Breast epithelium (tissue), 4 donors: ENCODE data around the gene MGAT4C. TPM values are rescaled to one million over a fixed set of nuclear protein-coding genes. Genes with fewer than 3 reads are reported as not detected.
"Not testable (repeated sequence)": the region's sequence is repeated elsewhere in the genome, so short reads cannot be mapped to it uniquely, and the experiment has no call there.

Experiments used
- DNase-seq, 2 donors: peaks; one replicate each; pipeline ENCODE4 v3.0.0-alpha.2; 2019; ENCODE audit warnings: low spot score in 2 of 2
- H3K27ac ChIP-seq, 2 donors: fragments of 200-600 bp; sonication (generic) in 1 of 2; one replicate each; pipeline ENCODE4 v1.5.1; 2016 to 2019; ENCODE audit warnings: mild to moderate bottlenecking in 1 of 2
- H3K27me3 ChIP-seq, 2 donors: fragments of 200-600 bp; sonication (generic) in 1 of 2; one replicate each; pipeline versions ENCODE4 v1.5.1 to v1.6.0; 2017 to 2019; ENCODE audit warnings: control low read depth in 1 of 2, mild to moderate bottlenecking in 1 of 2
- H3K36me3 ChIP-seq: fragments of 200-600 bp; one replicate; pipeline ENCODE4 v1.5.1; 2019
- H3K4me1 ChIP-seq, 2 donors: fragments of 200-600 bp; sonication (generic); one replicate each; pipeline ENCODE4 v1.5.1; 2016 to 2019; ENCODE audit warnings: control low read depth in 1 of 2
- H3K4me3 ChIP-seq, 3 donors: fragments of 200-600 bp; sonication (generic); 1 replicate in 2 of 3; 2 replicates in 1 of 3; pipeline ENCODE4 v1.5.1; 2016 to 2019; ENCODE audit warnings: mild to moderate bottlenecking in 3 of 3, moderate library complexity in 2 of 3
- H3K9me3 ChIP-seq, 2 donors: fragments of 200-600 bp; sonication (generic) in 1 of 2; one replicate each; pipeline ENCODE4 v1.5.1; 2016 to 2019; ENCODE audit warnings: control low read depth in 1 of 2
- CTCF ChIP-seq, 3 donors: fragments of 450-650 bp; IDR thresholded peaks; one replicate each; pipeline ENCODE4 v1.5.1; 2016 to 2017; ENCODE audit warnings: antibody characterized with exemption in 3 of 3, mild to moderate bottlenecking in 3 of 3, moderate library complexity in 3 of 3
- POLR2A ChIP-seq: fragments of 450-650 bp; IDR thresholded peaks from one replicate; pipeline ENCODE4 v1.6.1; 2016; ENCODE audit warnings: antibody characterized with exemption, mild to moderate bottlenecking, moderate library complexity
- POLR2AphosphoS5 ChIP-seq, 3 donors: sonication (generic); formaldehyde crosslinking; IDR thresholded peaks; one replicate each; pipeline ENCODE4 v1.6.1; 2017; ENCODE audit warnings: antibody characterized with exemption in 3 of 3
- intact Hi-C: fragments of 100-400 bp; cut with DNase I; formaldehyde crosslinking; loops from one replicate; pipeline ENCODE4 v1.15.1; 2023; ENCODE audit warnings: low total_unique reads
- total RNA-seq, 3 donors: library from RNA; depleted of rRNA; stranded (reverse); fragments of >200 nt; gene quantifications; one replicate each; pipeline ENCODE4 v1.1.0, GENCODE V29; 2016

MGAT4C gene
- total RNA-seq, 3 donors from 2014 or later: under 0.01 to 1.0 TPM; not detected in 1

GRCh38 chr12:86143162-86143561 lies 113.0 kb downstream of the MGAT4C start:
- no peaks in the 10 kb centered on the region for H3K36me3 ChIP-seq
- H3K27me3 ChIP-seq: no peaks in the 10 kb centered on the region
- no peak overlapping the region for H3K27ac ChIP-seq
- no peak for DNase-seq
- intact Hi-C loops: no loop called here
- no peaks in the 10 kb centered on the region for H3K9me3 ChIP-seq
- H3K4me3 ChIP-seq: no peak overlapping the region
- no peaks in the 10 kb centered on the region for H3K4me1 ChIP-seq
- no peak for TF ChIP-seq POLR2A
- no peak for TF ChIP-seq CTCF (IDR thresholded peaks at IDR 0.05)
- no peak for TF ChIP-seq POLR2AphosphoS5 (IDR thresholded peaks at IDR 0.05)

- intact Hi-C loops: no loop called here
- H3K9me3 ChIP-seq: no peaks in the 10 kb centered on the region
Measured at GRCh38 chr12:86139671-86140070, 116.5 kb downstream of the MGAT4C start.

GRCh38 chr12:86138770-86139169 lies 117.4 kb downstream of the MGAT4C start:
- TF ChIP-seq POLR2AphosphoS5 (IDR thresholded peaks at IDR 0.05) (no peak), CTCF (IDR thresholded peaks at IDR 0.05) (no peak), POLR2A (no peak)
- no peaks in the 10 kb centered on the region for H3K36me3 ChIP-seq
- H3K4me3 ChIP-seq: no peak overlapping the region
- H3K27ac ChIP-seq: no peak overlapping the region
- H3K4me1 ChIP-seq: no peaks in the 10 kb centered on the region
- no peak for DNase-seq
- H3K9me3 ChIP-seq: no peaks in the 10 kb centered on the region
- intact Hi-C loops: no loop called here
- no peaks in the 10 kb centered on the region for H3K27me3 ChIP-seq

More at GRCh38 chr12:86139671-86140070, 116.5 kb downstream of the MGAT4C start:
- no peak for TF ChIP-seq POLR2AphosphoS5 (IDR thresholded peaks at IDR 0.05)
- TF ChIP-seq POLR2A: no peak
- TF ChIP-seq CTCF (IDR thresholded peaks at IDR 0.05): no peak
- H3K36me3 ChIP-seq: no peaks in the 10 kb centered on the region
- no peak for DNase-seq
- H3K4me3 ChIP-seq: no peak overlapping the region
- H3K27me3 ChIP-seq: no peaks in the 10 kb centered on the region
- H3K27ac ChIP-seq: no peak overlapping the region
- H3K4me1 ChIP-seq: no peaks in the 10 kb centered on the region

GRCh38 chr12:86137936-86138335 lies 118.3 kb downstream of the MGAT4C start:
- no peaks in the 10 kb centered on the region for H3K9me3 ChIP-seq
- H3K36me3 ChIP-seq: no peaks in the 10 kb centered on the region
- H3K4me1 ChIP-seq: no peaks in the 10 kb centered on the region
- DNase-seq: no peak
- H3K4me3 ChIP-seq: no peak overlapping the region
- no peak overlapping the region for H3K27ac ChIP-seq
- intact Hi-C loops: no loop called here
- no peak for TF ChIP-seq POLR2A
- TF ChIP-seq CTCF (IDR thresholded peaks at IDR 0.05): no peak
- TF ChIP-seq POLR2AphosphoS5 (IDR thresholded peaks at IDR 0.05): no peak
- H3K27me3 ChIP-seq: no peaks in the 10 kb centered on the region

GRCh38 chr12:86134561-86134960 lies 121.6 kb downstream of the MGAT4C start:
- Histone ChIP-seq H3K9me3 (no peaks in the 10 kb centered on the region), H3K4me1 (no peaks in the 10 kb centered on the region), H3K27me3 (no peaks in the 10 kb centered on the region), H3K4me3 (no peak overlapping the region), H3K27ac (no peak overlapping the region), H3K36me3 (no peaks in the 10 kb centered on the region)
- DNase-seq: no peak
- no peak for TF ChIP-seq POLR2A
- intact Hi-C loops: no loop called here

- H3K36me3 ChIP-seq, intact Hi-C loops, DNase-seq, H3K4me3 ChIP-seq, H3K27me3 ChIP-seq, H3K4me1 ChIP-seq, H3K9me3 ChIP-seq, H3K27ac ChIP-seq: not testable (repeated sequence)
Measured at GRCh38 chr12:86126900-86127299, 129.3 kb downstream of the MGAT4C start.
